GM19240 (cell line): ENCODE results near the gene MARCHF2.

ENCODE experiments used
- DNase-seq: peaks from one replicate; pipeline ENCODE4 v3.0.0; 2011; ENCODE audit warnings: low spot score; ENCODE audit not compliant: insufficient read length

The MARCHF2 gene

DNA sequence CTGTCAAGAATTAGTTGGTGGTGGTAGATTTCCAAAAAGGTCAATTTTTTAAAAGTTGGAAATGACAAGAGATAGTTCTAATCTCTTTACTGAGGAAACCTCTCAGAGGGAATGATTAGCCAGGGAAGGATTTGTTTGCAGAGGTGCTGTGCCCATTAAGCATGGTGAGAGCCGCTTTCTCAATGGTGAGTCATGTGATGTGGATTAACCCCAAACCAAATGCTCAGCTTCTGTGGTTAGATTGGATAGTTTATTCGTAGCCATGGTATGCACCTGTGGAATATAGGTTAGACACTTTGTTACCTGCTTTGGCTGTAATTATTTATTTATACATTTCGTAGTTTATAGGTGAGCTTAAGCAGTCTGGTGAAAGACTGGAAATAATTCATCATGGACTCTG is 38.8 kb downstream of the MARCHF2 start:
- DNase-seq = no peak

DNA sequence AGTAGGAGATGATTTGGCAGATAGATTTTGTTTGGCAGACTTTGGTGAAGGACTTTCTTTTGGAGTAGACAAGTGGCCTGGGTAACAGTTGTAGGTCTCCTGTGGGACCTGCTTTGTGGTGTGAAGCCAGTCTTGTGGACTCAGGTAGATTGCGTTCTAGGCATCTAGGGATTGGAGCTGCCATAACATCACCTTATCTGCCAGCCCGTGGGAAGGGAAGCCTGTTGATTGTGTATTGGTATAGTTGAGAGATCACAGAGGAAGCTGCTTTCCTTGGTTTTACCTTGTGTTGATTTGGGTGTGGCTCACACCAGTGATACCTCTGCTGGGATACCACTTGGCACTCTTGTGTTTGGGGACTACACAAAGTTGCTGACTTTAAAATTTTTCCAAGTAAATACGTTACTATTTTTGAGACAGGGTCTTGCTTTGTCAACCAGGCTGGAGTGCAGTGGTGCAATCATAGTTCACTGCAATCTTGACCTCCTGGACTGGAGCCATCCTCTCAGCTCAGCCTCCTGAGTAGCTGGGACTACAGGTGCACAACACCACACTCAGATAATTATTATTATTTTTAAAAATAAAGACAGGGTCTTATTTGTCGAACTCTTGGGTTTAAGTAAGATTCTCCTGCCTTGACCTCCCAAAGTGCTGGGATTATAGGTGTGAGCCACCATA is 39.5 kb downstream of the MARCHF2 start:
- DNase-seq = no peak

GRCh38 chr19:8453616-8454015 is 40.5 kb downstream of the MARCHF2 start:
- DNase-seq = no peak

DNA sequence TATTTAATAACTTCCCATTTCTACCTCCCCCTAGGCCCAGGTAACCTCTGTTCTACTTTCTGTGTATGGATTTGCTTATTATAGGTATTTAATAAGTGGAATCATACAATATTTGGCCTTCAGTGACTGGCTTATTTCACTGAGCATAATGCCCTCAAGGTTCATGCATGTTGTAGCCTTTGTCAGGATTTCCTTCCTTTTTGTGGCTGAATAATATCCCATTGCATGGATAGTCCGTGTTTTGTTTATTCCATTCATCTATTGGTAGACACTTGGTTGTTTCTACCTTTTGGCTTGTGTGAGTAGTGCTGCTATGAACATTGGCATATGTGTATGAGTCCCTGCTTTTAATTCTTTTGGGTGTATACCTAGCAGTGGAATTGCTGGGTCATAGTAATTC is 41.1 kb downstream of the MARCHF2 start:
- DNase-seq = no peak

DNA sequence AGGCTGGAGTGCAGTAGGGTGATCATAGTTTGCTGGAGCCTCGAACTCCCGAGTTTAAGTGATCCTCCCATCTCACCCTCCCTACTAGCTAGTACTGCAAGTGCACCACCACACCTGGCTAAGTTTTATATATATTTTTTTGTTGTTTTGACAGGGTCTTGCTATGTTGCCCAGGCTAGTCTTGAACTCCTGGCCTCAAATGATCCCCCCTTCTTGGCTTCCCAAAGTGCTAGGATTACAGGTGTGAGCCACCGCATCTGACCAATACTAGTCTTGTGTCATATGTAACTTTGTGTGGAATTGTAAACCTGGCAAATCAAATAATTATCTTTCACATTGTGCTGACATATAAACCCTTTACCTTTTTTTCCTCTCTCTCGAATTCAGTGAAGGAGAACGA is 41.9 kb downstream of the MARCHF2 start:
- DNase-seq = no peak

DNA sequence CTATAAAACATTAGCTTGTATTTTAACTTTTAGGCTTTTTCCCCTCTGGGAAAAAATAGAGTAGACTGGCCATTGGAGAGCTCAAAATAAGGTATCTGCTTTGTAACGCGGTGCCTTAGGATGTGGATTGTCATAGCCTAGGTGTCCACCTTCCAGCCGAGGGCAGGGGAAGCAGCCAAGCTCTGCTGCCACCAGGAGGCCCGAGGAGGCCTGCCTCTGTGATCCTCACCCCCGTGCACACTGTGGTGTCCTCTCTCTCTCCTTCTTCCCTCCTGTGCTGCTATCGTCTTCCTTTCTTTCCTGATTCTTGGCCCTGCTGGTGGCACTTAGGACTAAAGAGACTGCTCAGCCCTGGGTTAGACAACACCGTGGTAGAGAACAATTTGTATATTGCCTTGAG is 43.0 kb downstream of the MARCHF2 start:
- no peak for DNase-seq

GRCh38 chr19:8457209-8457608 is 44.1 kb downstream of the MARCHF2 start:
- DNase-seq = no peak

- DNase-seq = no peak
These were observed 44.7 kb downstream of the MARCHF2 start for GRCh38 chr19:8457827-8458226.

DNA sequence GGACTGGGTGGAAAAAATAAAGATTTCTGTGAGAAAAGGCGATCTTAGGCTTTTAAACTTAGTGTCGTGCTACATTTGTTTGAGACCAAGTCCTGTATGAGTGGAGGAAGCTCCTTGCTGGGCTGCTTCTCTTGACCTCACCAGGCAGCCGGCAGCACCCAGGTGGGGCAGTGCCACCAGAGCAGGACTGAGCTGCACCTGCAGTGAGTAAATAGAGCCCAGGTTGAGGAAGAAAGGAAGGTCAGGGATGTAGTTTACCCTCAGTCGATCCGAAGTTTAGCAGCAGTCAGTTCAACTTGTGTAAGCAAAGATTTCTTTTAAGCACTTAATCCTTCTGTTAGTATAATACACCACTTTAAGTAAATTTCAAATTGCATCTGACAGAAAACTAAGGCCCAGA is 45.3 kb downstream of the MARCHF2 start:
- no peak for DNase-seq

DNA sequence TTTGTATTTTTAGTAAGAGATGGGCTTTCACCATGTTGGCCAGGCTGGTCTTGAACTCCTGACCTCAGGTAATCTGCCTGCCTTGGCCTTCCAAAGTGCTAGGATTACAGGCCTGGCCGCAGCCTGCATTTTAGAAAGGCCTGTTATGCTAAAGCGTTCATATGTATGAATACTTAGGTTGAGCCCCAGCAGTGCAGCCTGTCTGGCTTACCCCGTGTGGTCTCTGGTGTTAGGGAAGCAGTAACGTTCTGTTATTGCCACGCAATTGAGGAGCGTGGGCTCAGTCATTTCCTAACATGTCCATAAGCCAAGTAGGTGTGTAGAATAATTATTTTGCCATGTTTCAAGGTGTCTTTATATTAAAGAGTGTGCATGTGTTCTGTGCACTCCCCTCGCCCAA is 46.0 kb downstream of the MARCHF2 start:
- DNase-seq = no peak

GRCh38 chr19:8459520-8460270 is 46.6 kb downstream of the MARCHF2 start:
- DNase-seq = no peak

DNA sequence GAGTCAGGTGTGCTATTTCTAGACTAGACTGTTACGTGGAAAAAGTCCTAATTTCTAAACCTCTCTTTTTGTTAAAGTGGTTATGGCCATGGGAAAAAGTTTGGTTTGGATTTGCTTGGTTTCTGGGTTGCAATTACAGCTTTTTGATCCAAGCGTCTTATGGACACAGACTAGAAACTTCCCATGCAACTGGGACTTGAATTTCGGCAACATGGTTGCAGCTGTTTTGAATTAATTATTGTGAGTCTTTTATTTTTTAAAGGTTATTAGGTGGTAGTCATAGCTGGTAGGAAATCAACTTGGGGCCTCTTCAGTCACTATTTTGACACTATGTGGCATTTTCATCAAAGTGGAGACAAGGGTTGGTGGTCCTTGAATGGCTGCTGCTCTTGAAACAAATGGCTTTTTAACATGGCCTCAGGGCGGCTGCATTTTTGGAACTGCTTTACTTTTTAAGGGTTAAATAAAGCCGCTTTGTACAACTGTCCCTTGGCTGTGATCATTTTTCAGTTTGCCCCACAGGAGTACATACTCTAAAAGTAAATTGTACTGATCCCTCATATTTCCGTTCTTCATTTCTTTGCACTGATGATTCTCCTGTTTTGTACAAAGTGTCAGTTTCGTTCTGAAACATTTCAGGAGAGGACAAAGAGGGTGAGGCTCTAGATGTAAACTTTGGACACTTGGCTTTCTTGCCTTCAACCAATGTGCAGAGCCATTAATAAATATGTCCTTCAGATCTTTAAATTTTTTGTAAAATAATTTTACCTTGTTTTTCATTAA is 47.6 kb downstream of the MARCHF2 start:
- DNase-seq = no peak

DNA sequence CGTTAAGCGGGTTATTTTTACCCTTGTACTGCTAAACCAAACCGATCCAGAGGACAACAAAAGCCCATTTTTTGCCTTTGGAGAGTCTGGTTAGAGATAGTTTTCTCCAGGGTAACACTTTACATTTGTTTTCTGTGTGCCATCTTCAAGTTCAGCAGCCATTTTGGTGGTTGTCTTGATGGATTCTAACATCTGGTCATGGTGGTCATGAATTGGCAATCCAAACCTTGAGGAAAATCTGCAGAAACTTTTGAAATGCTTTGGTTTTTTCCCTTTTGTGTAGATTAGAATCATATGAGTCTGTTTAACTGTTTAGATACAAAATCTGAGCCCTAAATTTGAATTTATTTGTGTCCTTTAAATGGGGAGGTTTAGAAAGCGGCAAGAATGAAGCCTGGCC is 48.3 kb downstream of the MARCHF2 start:
- DNase-seq = no peak

DNA sequence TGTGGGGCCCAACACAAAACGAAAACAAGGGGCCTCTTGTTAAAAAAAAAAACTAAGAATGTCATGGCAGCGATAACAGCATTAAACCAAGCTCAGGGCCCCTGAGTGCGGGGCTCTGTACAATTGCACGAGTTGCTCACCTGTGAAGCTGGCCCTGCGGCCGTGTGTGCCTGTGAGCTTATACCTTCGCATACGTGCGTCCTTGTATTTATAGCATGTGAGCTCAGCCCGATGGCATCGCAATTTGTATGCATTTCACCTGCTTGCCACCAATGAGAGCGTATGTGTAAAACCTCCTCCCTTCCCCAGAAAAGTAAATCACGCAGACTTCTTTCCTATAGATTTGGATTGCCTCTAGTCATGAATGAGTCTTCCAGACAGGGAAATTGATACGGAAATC is 48.8 kb downstream of the MARCHF2 start:
- no peak for DNase-seq

DNA sequence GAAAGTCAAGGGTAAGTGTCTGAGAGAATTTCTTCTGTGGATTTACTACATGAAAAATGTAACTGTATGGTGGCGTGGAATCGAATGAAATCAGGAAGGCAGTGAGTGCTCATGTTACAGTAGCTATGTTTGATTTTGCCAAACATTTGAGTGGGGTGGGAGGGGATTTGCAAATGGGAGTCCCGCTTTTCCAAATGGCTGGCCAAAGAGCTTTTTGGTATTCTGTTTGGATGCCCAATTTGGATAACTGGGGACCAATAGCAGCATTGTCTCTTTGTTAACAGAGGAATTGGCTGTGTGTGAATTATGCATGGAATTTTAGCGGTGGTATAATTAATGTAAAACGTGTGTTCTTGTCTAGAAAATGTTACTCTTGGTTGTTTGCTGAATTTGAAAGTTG is 49.5 kb downstream of the MARCHF2 start:
- DNase-seq = no peak

- no peak for DNase-seq
These were observed 50.3 kb downstream of the MARCHF2 start for GRCh38 chr19:8463365-8463764.

GRCh38 chr19:8466018-8466417 is 52.9 kb downstream of the MARCHF2 start:
- DNase-seq = no peak

DNA sequence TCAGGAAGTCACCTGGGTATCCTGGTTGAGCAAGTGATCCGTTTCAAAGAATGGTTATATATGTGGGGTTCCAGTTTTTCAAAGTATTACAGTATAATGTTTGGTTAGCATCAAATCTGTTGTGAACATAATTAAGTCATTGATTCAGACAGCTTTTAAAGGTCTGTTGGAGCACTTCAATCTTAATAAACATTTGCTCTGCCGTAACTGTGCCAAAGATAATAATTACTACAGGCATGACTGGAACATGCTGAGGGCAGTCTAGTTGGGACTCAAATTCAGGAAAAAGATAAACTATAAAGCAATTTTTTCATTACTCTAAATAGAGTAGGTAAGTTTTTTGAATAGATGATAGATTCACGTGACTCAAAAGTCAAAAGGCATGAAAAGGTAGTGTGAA is 55.0 kb downstream of the MARCHF2 start:
- no peak for DNase-seq

DNA sequence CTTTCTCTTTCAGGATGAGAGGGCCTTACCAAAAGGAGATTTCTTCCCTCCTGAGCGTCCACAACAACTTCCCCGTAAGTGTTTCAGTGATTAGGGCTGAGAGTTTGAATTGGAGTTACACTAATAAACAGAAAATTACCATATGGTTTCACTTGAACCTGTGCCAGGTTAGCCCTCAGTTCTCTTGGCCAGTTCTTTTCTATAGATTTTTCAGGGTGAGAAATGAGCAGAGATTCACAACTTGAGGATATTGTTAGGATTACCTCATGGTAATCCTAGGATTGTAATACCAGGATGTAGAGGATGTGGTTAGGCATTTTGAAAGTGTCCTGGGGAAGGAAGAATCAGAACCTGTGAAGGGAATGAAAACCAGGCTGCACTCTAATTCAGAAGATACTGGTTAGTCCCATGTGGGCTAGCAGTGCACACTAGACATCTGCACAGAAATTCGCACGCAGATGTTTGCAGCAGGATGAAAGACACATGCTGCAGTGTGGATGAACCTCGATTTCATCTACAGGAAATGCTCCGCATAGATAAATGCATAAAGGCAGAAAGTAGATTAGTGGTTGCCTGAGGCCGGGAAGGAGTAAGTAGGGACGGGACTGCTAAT is 55.8 kb downstream of the MARCHF2 start:
- DNase-seq = no peak

GRCh38 chr19:8469613-8470368 is 56.7 kb downstream of the MARCHF2 start:
- DNase-seq = no peak
